Mesenteric fat pad (tissue), 1 donor: ENCODE data around the gene DLGAP5. TPM values are rescaled to one million over a fixed set of nuclear protein-coding genes. Genes with fewer than 3 reads are reported as not detected.

ENCODE experiments used
- DNase-seq: peaks from one replicate; pipeline ENCODE4 v3.0.0-alpha.2; 2020; ENCODE audit warnings: low spot score
- total RNA-seq: library from RNA; stranded (reverse); fragmentation: NEBNext Ultra II Directional; extraction: Animal tissue kit (Norgen Biotek cat#: 25700); gene quantifications from one replicate; pipeline ENCODE4 v1.2.1, GENCODE V29; 2021
- donor health status: DM: yes; HTN: yes; CAD: no.

DLGAP5 gene
- total RNA-seq, 1 donor from 2014 or later = not detected

DNA sequence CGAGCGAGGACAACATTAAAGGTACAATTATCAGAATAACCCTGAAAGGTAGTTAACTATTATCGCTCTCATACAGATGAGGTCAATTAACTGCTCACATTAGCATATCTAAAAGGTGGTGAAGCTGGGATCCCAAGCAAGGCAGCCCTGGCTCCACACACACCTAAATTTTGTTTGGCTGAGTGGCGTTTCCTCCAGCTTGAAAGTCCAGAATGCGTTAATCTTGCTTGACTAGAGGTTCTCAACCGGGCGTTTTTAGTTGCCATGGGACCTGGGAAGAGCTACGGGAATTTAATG lies 531 bp downstream of the DLGAP5 start:
- no peak for DNase-seq

DNA sequence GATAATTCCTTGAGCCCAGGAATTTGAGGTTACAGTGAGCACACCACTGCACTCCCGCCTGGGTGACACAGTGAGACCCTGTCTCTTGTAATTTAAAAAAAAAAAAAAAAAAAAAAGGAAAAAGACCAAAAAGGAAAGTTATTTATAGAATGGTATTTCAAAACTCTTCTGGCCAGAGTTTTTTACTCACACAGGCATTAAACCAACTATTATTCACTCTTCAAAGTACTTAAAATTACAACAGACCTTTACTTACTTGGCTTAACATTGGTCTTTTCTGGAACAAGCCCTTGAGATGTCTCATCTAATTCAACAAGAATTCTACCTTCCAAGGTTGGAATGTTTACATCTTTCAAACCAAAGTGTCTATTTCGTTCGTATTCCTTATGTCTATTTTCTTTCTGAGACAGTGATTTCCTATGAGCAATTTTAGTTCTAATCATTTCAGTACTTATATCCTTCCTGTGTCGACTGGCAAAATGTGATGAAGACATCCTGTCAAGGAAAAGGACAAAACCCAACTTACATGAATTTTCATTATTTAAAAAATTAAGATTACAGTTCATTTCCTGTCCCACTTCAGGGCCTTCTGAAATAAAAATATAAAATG lies 2.6 kb downstream of the DLGAP5 start:
- DNase-seq = no peak

GRCh38 chr14:55180434-55180833 lies 11.0 kb downstream of the DLGAP5 start:
- no peak for DNase-seq

GRCh38 chr14:55180006-55180405 lies 11.4 kb downstream of the DLGAP5 start:
- DNase-seq = no peak

DNA sequence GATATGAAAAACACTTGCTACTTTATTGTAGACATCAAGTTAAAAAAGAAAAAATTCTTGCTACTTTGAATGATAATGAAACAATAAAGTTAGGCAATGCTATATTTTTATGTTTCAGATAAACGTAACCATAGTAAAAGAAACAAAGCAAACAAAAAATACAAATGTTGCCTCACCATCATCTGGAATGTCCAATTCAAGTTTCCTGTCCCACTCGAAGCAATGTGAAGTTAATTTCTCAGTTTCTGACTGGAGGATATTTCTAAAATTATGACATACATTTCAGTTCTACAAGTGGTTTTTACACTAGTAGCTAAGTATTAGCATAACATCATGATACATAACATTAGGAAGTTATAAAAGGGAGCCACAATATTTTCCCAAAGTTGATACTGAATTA lies 20.9 kb downstream of the DLGAP5 start:
- no peak for DNase-seq

DNA sequence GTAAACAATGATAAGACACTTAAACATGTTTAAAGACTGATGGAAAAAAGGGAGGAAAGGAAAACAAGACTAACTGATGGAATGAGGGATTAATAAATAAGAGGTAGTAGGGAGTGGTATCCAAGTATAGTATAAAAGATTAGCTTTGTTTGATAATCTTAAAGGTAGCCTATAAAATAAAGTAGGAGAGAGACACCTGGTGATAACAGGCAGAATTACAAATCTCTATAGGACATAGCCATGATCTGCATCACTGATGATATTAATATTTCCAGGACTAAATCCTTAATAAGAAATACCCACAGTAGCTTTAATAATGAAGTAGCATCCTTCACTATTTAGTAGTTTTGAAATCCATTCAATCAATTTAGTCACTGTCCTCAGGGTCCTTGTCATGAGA lies 30.4 kb downstream of the DLGAP5 start:
- no peak for DNase-seq

DNA sequence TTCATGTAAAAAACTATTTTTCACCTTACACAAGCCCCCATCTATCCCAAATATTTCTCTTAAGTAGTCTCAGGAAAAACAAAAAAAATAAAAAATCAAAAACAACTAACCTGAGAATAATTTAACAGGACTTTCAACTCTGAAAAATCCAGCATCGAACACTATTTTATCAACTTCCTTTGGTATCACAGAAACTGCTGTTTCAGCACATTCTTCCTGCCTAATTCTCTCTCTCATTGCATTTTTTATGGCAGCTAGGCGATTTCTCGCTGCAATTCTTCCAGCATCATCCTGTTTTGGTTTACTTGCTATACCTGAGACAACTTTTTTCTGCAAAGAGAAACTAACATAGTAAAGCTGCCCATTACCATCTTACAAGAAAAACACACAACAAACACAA lies 33.0 kb downstream of the DLGAP5 start:
- no peak for DNase-seq

DNA sequence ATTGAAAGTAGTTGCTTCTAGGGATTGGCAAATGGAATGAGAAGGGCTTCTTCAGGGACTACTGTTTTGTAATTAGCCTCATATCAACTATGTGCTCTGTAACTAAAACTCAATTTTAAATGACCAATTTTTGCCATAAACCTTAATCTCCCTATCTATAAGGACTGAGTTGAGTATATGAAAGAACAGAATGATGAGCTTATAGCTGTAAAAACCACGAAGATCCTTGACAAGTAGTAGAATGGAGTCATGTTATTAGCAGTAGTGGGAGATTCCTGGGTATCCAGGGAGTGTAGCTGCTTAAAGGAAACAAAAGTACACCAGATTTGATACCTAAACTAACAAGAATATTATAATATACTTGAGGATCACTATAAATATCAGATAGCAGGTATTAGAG lies 34.3 kb downstream of the DLGAP5 start:
- DNase-seq = no peak

DNA sequence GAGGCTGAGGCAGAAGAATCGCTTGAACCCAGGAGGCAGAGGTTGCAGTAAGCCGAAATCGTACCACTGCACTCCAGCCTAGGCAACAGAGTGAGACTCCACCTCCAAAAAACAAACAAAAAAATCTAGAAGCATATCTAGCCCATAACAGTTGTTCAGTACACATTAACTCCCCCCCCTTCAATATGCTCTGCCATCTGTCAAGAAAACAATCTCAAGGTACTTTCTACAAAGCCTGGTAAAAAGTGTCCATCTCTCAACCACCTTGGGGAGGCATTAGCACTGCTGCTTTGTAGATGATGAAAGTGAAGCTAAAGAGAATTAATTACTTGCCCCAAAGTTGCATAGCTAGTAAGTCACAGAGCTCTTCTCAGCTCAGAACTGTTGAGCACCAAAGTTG lies 37.4 kb downstream of the DLGAP5 start:
- DNase-seq = no peak

DNA sequence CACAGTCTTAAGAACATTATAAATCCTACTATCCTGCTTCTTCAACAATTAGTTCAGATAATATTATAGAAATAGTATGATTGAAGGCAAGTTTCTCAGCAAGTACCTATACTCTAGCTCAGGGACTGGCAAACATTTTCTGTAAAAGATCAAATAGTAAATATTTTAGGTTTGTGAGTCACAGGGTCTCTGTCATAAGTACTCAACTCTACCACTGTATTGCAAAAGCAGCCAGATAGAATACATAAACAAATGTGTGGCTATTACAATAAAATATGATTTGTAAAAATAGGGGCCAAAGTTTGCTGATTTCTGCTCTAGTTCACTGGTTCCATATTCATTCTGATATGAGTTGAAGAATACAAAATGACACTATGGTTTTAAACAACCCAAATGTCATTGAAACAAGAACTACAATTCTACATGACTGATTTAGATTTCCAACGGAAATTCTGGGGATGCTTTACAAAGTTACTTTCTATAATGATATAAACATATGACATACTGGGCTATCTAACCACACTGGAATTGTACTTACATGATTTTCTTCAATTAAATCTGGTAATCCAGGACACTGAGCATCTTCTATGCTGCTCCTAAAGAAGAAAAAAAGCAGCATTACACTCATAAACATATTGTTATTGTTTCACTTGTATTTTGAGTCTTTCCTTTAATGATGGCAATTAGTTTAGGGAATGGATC lies 39.2 kb downstream of the DLGAP5 start:
- no peak for DNase-seq

- no peak for DNase-seq
Observed at GRCh38 chr14:55151601-55152000, 39.8 kb downstream of the DLGAP5 start.

- no peak for DNase-seq
Observed at GRCh38 chr14:55146425-55146824, 45.0 kb downstream of the DLGAP5 start.

DNA sequence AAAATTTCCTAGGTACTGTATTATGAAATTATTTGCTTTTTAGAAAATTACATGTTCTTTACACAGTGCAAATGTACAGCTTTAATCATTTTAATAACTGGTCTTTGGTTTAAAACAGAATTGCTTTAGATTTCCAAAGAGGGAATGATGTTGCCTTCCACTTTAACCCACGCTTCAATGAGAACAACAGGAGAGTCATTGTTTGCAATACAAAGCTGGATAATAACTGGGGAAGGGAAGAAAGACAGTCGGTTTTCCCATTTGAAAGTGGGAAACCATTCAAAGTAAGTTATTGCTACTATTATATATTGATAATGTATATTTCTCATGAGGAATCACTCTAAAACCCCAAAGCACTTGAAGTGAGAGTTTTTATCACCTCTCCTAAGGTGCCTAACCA lies 48.9 kb downstream of the DLGAP5 start:
- DNase-seq = no peak

DNA sequence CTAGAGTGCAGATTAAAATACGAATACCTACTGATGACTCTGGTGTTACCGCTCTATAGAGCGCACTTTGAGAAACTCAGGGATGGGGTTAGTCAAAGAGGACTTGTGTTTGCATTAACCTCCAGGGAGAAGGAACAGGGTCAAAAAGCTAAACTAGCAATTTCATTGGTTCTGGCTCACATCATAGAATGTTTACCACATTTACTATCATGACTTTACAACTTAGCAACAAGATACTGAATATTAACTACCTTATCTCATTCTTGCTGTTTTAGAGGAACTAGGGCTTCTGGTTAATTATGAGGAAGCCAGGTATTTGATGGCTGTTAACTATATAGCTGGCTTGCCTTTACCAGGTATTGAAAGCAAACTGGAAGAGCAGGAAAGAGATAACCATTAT lies 49.6 kb downstream of the DLGAP5 start:
- DNase-seq = no peak

DNA sequence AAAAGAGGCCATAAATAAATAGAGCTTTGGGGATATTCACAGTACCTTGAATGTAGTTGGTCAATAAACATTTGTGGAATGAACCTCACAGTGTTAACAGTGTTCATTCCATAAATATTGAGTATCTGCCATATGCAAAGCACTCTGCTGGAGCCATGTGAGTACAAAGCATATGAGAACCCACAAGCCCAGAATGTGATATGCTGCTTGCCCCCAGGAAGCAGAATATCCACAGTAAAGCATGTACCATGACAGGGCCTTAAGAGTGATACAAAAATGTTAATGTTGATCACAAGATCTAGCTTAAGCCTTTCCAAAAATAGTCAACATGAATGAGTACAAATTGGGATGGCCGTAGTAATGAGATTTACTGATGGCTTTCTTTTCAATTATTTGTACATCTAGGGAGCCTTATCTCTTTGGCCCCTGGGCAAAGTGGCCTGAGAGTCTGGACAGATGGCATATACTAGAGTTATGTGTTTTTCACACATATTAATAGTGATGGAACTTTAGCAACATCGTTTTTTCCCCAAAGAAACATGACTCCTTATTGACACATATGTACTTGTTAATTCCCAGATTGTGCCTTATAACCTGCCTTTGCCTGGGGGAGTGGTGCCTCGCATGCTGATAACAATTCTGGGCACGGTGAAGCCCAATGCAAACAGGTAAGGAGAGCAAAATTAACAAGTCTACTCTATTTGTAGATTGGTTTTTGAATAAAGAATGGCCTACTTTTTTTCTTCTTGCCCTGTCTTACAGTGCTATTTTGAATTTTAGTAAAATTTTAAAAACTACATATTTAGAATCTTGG lies 51.5 kb downstream of the DLGAP5 start:
- no peak for DNase-seq

DNA sequence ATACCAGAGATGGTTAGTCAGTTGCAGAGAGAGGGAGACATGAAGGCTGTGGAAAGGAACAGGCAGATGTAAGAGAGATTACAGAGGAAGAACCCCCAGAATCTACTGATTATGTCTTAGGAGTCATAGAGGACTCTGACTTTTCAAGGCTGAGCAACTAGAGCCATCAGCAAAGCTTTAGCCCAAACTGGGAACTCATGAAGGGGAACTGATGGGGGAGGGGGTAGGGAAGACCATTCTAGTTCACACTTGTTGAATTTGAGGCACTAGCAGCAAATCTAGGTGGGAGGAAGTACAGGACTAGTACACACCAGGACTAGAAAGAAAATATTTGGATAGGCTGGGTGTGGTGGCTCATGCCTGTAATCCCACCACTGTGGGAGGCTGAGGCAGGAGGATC lies 52.2 kb downstream of the DLGAP5 start:
- DNase-seq = no peak

DNA sequence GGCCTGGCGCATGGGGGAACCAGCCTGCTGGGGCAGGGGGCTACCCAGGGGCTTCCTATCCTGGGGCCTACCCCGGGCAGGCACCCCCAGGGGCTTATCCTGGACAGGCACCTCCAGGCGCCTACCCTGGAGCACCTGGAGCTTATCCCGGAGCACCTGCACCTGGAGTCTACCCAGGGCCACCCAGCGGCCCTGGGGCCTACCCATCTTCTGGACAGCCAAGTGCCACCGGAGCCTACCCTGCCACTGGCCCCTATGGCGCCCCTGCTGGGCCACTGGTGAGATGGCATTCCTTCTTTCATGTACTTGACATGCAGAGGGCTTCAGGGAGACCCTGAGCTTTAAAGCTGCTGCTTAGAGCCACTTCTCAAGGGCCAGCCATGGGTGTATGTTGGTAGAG lies 53.3 kb downstream of the DLGAP5 start:
- DNase-seq = no peak

- no peak for DNase-seq
Observed at GRCh38 chr14:55136885-55137786, 54.2 kb downstream of the DLGAP5 start.

- DNase-seq = no peak
Observed at GRCh38 chr14:55136241-55136640, 55.1 kb downstream of the DLGAP5 start.

DNA sequence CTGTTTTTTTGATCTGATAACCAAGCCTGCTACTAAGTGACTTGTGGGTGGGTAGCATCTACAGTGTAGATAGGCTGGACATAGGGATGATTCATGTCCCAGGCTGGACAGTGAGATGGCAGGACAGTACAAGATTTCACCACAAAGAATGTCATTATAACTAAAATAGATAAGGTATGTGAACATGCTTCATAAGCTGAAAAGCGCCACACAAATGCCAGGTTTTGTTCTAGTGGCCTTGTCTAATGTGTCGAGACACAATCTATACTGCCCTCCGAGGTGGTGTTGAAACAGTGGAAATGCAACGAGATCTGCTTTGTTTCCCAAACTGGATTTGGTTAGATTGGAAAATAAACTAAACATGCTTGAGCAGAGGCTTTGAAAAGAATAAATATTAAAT lies 58.0 kb downstream of the DLGAP5 start:
- no peak for DNase-seq

DNA sequence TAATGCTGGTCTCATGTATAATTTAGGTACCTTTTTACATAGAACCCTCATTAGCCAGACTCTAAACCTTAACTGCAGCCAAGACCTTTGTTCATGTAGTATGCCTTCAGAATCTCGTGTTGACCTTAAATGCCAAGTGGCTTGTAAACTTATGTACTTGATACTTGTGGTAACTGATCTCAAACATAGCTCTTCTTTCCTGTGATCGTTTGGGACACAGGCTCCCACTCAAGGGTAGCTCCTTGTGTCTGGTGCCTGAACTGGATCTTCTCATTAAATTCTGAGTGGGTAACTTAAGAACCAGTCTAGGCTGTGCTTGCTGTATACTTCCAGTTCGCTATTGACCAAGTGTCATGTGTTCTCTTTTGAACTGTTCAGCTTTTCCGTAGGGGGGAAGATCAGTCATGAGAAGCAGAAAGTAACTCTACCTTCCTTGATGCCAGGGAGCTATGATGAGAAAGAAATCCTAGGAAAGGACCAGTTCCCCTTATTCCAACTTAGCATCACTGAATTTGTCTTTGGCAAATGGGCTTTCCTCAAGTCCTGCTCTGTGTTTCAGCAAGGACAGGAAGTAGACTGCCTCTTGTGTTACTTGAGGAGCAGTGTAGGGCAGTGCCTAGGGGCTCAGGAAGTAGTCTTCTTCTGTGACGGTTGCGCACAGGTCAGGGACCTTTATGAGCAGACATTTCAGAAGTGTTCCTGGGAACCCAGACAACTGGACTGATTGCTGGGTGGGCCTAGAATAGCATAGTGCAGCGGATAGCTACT lies 59.8 kb downstream of the DLGAP5 start:
- DNase-seq = no peak
